ENCODE data around the gene COL9A3.
"Not testable (repeated sequence)": the region's sequence is repeated elsewhere in the genome, so short reads cannot be mapped to it uniquely, and the experiment has no call there.

COL9A3 gene

DNA sequence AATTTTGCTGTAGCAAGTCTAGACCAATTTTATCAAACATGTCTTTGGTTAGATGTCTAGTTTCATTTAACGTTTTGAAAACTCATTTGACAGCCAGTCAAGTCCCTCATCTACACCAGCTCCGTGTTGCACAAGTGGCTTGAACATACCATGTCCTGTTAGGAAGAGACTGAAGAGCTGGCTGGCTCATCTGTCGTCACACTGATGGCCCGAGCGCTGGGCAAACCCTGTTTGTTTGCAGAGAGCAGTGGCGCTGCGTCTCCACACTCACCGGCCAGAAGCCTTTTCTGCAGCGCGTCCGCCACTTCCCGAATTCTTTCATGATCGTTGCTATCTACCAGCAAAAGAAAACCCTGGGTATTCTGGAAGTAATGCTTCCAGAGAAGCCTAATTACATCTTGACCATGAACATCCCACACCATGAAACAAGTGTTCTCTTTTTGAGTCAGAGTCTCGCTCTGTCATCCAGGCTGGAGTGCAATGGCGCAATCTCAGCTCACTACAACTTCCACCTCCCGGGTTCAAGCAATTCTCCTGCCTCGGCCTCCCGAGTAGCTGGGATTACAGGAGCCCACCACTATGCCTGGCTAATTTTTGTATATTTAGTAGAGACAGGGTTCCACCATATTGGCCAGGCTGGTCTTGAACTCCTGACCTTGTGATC, 55.5 kb downstream of the COL9A3 start:
- no peaks in the 10 kb centered on the region for H3K36me3 ChIP-seq
- TF ChIP-seq, protein P1, sequence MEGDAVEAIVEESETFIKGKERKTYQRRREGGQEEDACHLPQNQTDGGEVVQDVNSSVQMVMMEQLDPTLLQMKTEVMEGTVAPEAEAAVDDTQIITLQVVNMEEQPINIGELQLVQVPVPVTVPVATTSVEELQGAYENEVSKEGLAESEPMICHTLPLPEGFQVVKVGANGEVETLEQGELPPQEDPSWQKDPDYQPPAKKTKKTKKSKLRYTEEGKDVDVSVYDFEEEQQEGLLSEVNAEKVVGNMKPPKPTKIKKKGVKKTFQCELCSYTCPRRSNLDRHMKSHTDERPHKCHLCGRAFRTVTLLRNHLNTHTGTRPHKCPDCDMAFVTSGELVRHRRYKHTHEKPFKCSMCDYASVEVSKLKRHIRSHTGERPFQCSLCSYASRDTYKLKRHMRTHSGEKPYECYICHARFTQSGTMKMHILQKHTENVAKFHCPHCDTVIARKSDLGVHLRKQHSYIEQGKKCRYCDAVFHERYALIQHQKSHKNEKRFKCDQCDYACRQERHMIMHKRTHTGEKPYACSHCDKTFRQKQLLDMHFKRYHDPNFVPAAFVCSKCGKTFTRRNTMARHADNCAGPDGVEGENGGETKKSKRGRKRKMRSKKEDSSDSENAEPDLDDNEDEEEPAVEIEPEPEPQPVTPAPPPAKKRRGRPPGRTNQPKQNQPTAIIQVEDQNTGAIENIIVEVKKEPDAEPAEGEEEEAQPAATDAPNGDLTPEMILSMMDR (IDR thresholded peaks at IDR 0.05), result no peak
- no peaks in the 10 kb centered on the region for H3K27me3 ChIP-seq
- no peak for DNase-seq
- peaks cover 3 to 19% (median 17%) of the 10 kb centered on the region in 4 donors for H3K4me1 ChIP-seq
- no peaks in the 10 kb centered on the region for H3K9me3 ChIP-seq
- intact Hi-C loops (cut with DNase I; ENCODE audit: low total_unique reads), result loop anchor here (10.0 kb wide), 2 partner anchors 62 to 132 kb away; partner anchors contain the start of genes BHLHE23 and GID8
- H3K4me3 ChIP-seq, result no peak overlapping the region
- H3K27ac ChIP-seq, result no peak overlapping the region

DNA sequence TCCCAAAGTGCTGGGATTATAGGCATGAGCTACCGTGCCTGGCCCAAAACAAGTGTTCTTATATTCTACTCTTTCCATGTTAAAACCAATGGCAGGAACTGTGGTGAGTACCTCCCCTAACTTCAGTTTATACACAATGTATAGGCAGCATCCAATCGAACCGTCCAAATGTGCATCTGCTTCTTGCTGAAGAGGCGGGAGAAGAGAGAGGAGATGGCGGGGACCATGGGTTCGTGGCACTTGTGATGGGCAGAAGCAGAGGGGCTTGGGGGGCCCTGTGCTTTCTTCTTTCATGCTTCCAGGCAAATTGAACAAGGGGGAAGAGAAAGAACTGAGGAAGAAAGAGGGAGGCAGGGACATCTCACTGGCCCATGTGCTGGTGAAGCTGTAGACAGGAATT, 56.0 kb downstream of the COL9A3 start:
- H3K4me1 ChIP-seq, result peaks cover 5 to 21% (median 20%) of the 10 kb centered on the region in 4 donors
- intact Hi-C loops (cut with DNase I; ENCODE audit: low total_unique reads), result loop anchor here (10.0 kb wide), 2 partner anchors 62 to 132 kb away; partner anchors contain the start of genes BHLHE23 and GID8
- H3K36me3 ChIP-seq, result no peaks in the 10 kb centered on the region
- H3K27me3 ChIP-seq, result no peaks in the 10 kb centered on the region
- no peak overlapping the region for H3K27ac ChIP-seq
- TF ChIP-seq, protein P1 (IDR thresholded peaks at IDR 0.05), result no peak
- H3K4me3 ChIP-seq, result no peak overlapping the region
- DNase-seq, result no peak
- H3K9me3 ChIP-seq, result no peaks in the 10 kb centered on the region

DNA sequence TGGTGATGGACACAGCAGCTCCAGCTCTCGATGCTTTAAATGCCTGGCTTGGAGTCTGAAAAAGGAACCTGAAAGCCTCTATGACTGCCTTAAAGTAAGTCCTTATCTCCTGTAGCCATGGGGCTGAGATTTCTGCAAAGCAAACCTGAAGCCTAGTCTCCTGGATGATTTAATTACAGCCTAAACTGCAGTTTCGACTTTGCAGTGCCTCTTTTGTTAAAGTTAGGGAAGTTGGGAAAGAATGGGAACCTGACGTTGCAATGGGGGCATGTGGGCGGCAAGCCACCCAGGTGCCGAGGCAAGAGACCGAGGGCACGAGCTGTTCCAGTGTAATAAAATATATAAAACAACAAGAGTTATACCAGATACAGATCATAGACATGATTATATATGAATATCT, 56.4 kb downstream of the COL9A3 start:
- no peak overlapping the region for H3K4me3 ChIP-seq
- intact Hi-C loops (cut with DNase I; ENCODE audit: low total_unique reads), result loop anchor here (10.0 kb wide), 2 partner anchors 62 to 132 kb away; partner anchors contain the start of genes BHLHE23 and GID8
- TF ChIP-seq, protein P1 (IDR thresholded peaks at IDR 0.05), result no peak
- no peaks in the 10 kb centered on the region for H3K9me3 ChIP-seq
- no peaks in the 10 kb centered on the region for H3K36me3 ChIP-seq
- H3K4me1 ChIP-seq, result peaks cover 5 to 21% (median 20%) of the 10 kb centered on the region in 4 donors
- H3K27me3 ChIP-seq, result no peaks in the 10 kb centered on the region
- DNase-seq, result no peak
- no peak overlapping the region for H3K27ac ChIP-seq

DNA sequence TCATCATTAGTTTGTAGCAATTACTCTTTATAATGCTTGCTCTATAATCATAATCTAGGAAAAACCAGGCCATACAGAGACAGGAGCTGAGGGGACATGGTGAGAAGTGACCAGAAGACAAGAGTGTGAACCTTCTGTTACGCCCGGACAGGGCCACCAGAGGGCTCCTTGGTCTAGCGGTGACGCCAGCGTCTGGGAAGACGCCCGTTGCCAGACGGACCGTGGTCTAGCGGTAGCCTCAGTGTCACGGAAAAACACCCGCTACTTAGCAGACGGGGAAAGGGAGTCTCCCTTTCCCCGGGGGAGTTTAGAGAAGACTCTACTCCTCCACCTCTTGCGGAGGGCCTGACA, 56.8 kb downstream of the COL9A3 start:
- intact Hi-C loops (cut with DNase I; ENCODE audit: low total_unique reads), result loop anchor here (10.0 kb wide), 2 partner anchors 61 to 131 kb away; partner anchors contain the start of genes BHLHE23 and GID8
- Histone ChIP-seq H3K4me1 (peaks cover 5 to 21% (median 20%) of the 10 kb centered on the region in 4 donors), H3K27ac (peak overlapping the region in 1 of 2 donors; percentile 23)
- H3K4me3 ChIP-seq, H3K9me3 ChIP-seq, H3K27me3 ChIP-seq, H3K36me3 ChIP-seq: not testable (repeated sequence)
- TF ChIP-seq, protein P1 (IDR thresholded peaks at IDR 0.05), result peak; percentile 64 to 66
- DNase-seq, result peak; percentile 73 to 84

DNA sequence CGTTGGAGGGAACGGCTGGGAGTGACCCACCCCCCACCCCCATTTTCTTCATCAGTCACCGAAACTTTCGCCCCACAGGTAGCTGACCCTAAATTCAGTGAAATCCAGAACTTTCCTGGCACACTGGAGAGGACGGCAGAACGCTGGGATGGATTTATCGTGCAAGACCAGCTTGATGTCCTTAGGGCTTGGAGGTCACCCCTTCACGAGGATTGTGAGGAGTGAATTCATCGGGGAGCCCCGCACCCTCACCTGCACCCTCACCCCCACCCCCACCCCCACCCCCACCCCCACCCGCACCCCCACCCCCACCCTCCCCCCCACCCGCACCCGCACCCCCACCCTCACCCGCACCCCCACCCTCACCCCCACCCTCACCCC, 58.1 kb downstream of the COL9A3 start:
- TF ChIP-seq, protein P1 (IDR thresholded peaks at IDR 0.05), result no peak
- intact Hi-C loops (cut with DNase I; ENCODE audit: low total_unique reads), result loop anchor here (10.0 kb wide), 2 partner anchors 60 to 130 kb away; partner anchors contain the start of genes BHLHE23 and GID8
- H3K27me3 ChIP-seq, result no peaks in the 10 kb centered on the region
- no peaks in the 10 kb centered on the region for H3K9me3 ChIP-seq
- H3K27ac ChIP-seq, result no peak overlapping the region
- DNase-seq, result no peak
- peaks cover 5 to 21% (median 20%) of the 10 kb centered on the region in 4 donors for H3K4me1 ChIP-seq
- no peak overlapping the region for H3K4me3 ChIP-seq
- peaks cover 0 to 9% (median 0%) of the 10 kb centered on the region in 3 donors for H3K36me3 ChIP-seq
